GM12878 (cell line): ENCODE measurements around the gene TTC4. TPM values are rescaled to one million over a fixed set of nuclear protein-coding genes. Genes with fewer than 3 reads are reported as not detected.

Source experiments
- ATAC-seq: fragments of 200-7000 bp; cut with Tn5 transposase; 3 replicates; pipeline ENCODE4 v1.9.1; 2020; ENCODE audit warnings: mild to moderate bottlenecking, moderate library complexity
- BruUV-seq: library from RNA; stranded (reverse); fragments of 400-500 nt; replicated peaks from 2 replicates; lab custom pipeline; 2021; lab: Mats Ljungman, UMichigan
- CTCF ChIA-PET: fragments of 300-600 bp; sonication (Branson Sonifier 250); formaldehyde crosslinking; extraction: SDS; loops from one replicate; lab custom pipeline; 2021; ENCODE audit warnings: inconsistent platforms; lab: Yijun Ruan, JAX
- POLR2A ChIA-PET: fragments of 350-600 bp; formaldehyde crosslinking; extraction: SDS; loops from one replicate; lab custom pipeline; 2021; ENCODE audit warnings: inconsistent platforms; lab: Charles Lee
- RAD21 ChIA-PET: fragments of 300-600 bp; sonication (Branson Sonifier 250); formaldehyde crosslinking; loops from one replicate; lab custom pipeline; 2023; ENCODE audit warnings: antibody characterized with exemption; ENCODE audit not compliant: unreplicated experiment; lab: Charles Lee
- SMC1A ChIA-PET: fragments of 300-600 bp; sonication (Branson Sonifier 250); formaldehyde crosslinking; loops from one replicate; lab custom pipeline; 2023; ENCODE audit not compliant: unreplicated experiment, uncharacterized antibody; lab: Charles Lee
- DNase-seq: peaks from one replicate; pipeline ENCODE4 v3.0.0-alpha.2; 2011; ENCODE audit warnings: low read depth, low spot score
- FAIRE-seq: peaks from 3 replicates; lab custom pipeline; 2011; peaks lifted over from hg19 to GRCh38; lab: Jason Lieb, UNC
- H2AFZ ChIP-seq: 2 replicates; pipeline ENCODE4 v1.6.0; 2011; ENCODE audit warnings: low read depth, low read length, control low read depth; ENCODE audit not compliant: control insufficient read depth
- H3K27ac ChIP-seq: 2 replicates; pipeline ENCODE4 v1.5.1; 2011; ENCODE audit warnings: control low read depth; ENCODE audit not compliant: control insufficient read depth, insufficient read depth
- H3K27me3 ChIP-seq, 2 experiments: replicated peaks in 1 of 2; 2 replicates each; pipeline versions ENCODE4 v1.6.0 to v1.6.1; 2011; ENCODE audit warnings: low read length in 1 of 2; ENCODE audit not compliant: control insufficient read depth in 2 of 2, insufficient read depth in 2 of 2
- H3K36me3 ChIP-seq, 2 experiments: 2 replicates each; pipeline ENCODE4 v1.5.1; 2011; ENCODE audit warnings: low read length in 1 of 2; ENCODE audit not compliant: control insufficient read depth in 2 of 2, insufficient read depth in 2 of 2
- H3K4me1 ChIP-seq: 2 replicates; pipeline ENCODE4 v1.6.1; 2011; ENCODE audit warnings: mild to moderate bottlenecking, low read length, moderate library complexity, mixed read lengths; ENCODE audit not compliant: control insufficient read depth, insufficient read depth
- H3K4me2 ChIP-seq: 2 replicates; pipeline ENCODE4 v1.6.0; 2011; ENCODE audit warnings: control low read depth; ENCODE audit not compliant: control insufficient read depth, insufficient read depth
- H3K4me3 ChIP-seq: fragments of 200-600 bp; sonication (generic); 2 replicates; pipeline ENCODE4 v1.5.1; 2016
- H3K79me2 ChIP-seq: 2 replicates; pipeline ENCODE4 v1.6.0; 2011; ENCODE audit warnings: low read length; ENCODE audit not compliant: control insufficient read depth, insufficient read depth
- H3K9ac ChIP-seq: 2 replicates; pipeline ENCODE4 v1.8.0; 2011; ENCODE audit warnings: low read length, control low read depth, mixed read lengths; ENCODE audit not compliant: control insufficient read depth, insufficient read depth
- H3K9me3 ChIP-seq: replicated peaks from 3 replicates; pipeline ENCODE4 v1.5.1; 2011; ENCODE audit warnings: mild to moderate bottlenecking, low read length; ENCODE audit not compliant: control insufficient read depth, insufficient read depth
- H4K20me1 ChIP-seq: 2 replicates; pipeline ENCODE4 v1.6.0; 2011; ENCODE audit not compliant: control insufficient read depth, insufficient read depth
- BMI1 ChIP-seq: fragments of 450-650 bp; IDR thresholded peaks from 2 replicates; pipeline ENCODE4 v1.6.1; 2016; ENCODE audit warnings: mild to moderate bottlenecking, moderate library complexity, borderline replicate concordance
- CHD2 ChIP-seq: IDR thresholded peaks from 2 replicates; pipeline ENCODE4 v1.6.1; 2011; ENCODE audit warnings: low read depth, low read length, improper control_type of control experiment, borderline replicate concordance
- FOS ChIP-seq: IDR thresholded peaks from 3 replicates; pipeline ENCODE4 v1.6.1; 2011; ENCODE audit warnings: borderline replicate concordance; ENCODE audit not compliant: insufficient read length; ENCODE audit errors: extremely low read depth
- GABPA ChIP-seq: IDR thresholded peaks from 2 replicates; pipeline ENCODE4 v1.6.1; 2014; ENCODE audit warnings: antibody characterized with exemption, low read depth, mild to moderate bottlenecking, inconsistent platforms
- MEF2A ChIP-seq: IDR thresholded peaks from 2 replicates; pipeline ENCODE4 v1.6.1; 2011; ENCODE audit warnings: low read depth, mild to moderate bottlenecking, low read length, moderate library complexity; ENCODE audit not compliant: insufficient read depth
- POLR2AphosphoS5 ChIP-seq: IDR thresholded peaks from 2 replicates; pipeline ENCODE4 v1.6.1; 2011; ENCODE audit warnings: mild to moderate bottlenecking, low read length, inconsistent platforms
- RUNX3 ChIP-seq: IDR thresholded peaks from 2 replicates; pipeline ENCODE4 v1.6.1; 2012; ENCODE audit warnings: low read length, inconsistent platforms
- SMARCA5 ChIP-seq: fragments of 450-650 bp; IDR thresholded peaks from 2 replicates; pipeline ENCODE4 v1.6.1; 2017; ENCODE audit warnings: mild to moderate bottlenecking
- SPI1 ChIP-seq: IDR thresholded peaks from 2 replicates; pipeline ENCODE4 v1.6.1; 2011; ENCODE audit warnings: low read depth, mild to moderate bottlenecking, low read length, moderate library complexity, borderline replicate concordance; ENCODE audit not compliant: insufficient read depth
- SREBF2 ChIP-seq: IDR thresholded peaks from 2 replicates; pipeline ENCODE4 v1.6.1; 2012; ENCODE audit warnings: mild to moderate bottlenecking, low read length
- ZNF207 ChIP-seq: fragments of 450-650 bp; IDR thresholded peaks from 2 replicates; pipeline ENCODE4 v1.6.1; 2014; ENCODE audit warnings: antibody characterized with exemption, mild to moderate bottlenecking, borderline replicate concordance
- WGBS: methylation state at CpG from one replicate; pipeline ENCODE4 v1.1.6; 2016; ENCODE audit warnings: low lambda C conversion rate; ENCODE audit not compliant: insufficient replicate concordance, insufficient coverage; ENCODE audit errors: missing lambda C conversion rate; 5-methylcytosine and 5-hydroxymethylcytosine counted together
- in situ Hi-C: fragments of 300-500 bp; cut with MboI; formaldehyde crosslinking; loops from 9 replicates; pipeline ENCODE4 v1.14.3; 2018; ENCODE audit warnings: mixed read lengths
- intact Hi-C: fragments of 100-400 bp; cut with micrococcal nuclease; formaldehyde crosslinking; loops from one replicate; pipeline ENCODE4 v1.14.2; 2022; ENCODE audit not compliant: unreplicated experiment
- polyA plus RNA-seq, 11 experiments: library from polyadenylated mRNA; depleted of rRNA in 4 of 11; unstranded in 6 of 11; stranded (reverse) in 5 of 11; fragments of >200 nt; fragmentation: Nextera tagmentation in 4 of 11; fragmentation: Illumina TruSeq in 1 of 11; extraction: Ambion mirVana in 4 of 11; extraction: Trizol in 1 of 11; gene quantifications; 1 replicate in 1 of 11; 2 replicates in 10 of 11; pipeline versions ENCODE4 v1.2.1 to v1.2.3, GENCODE V29; 2011 to 2016; ENCODE audit warnings: inconsistent platforms in 2 of 11, missing spikeins in 2 of 11, low read depth in 1 of 11
- total RNA-seq, 4 experiments: library from RNA; depleted of rRNA in 3 of 4; stranded (reverse); fragments of >200 nt in 3 of 4; fragmentation: Illumina TruSeq in 1 of 4; extraction: Trizol in 1 of 4; gene quantifications; 2 replicates each; pipeline versions ENCODE4 v1.2.1 to v1.2.3, GENCODE V29; 2013 to 2021
- TF ChIP-seq, protein P1 (sequence below): fragments of 450-650 bp; IDR thresholded peaks from 2 replicates; pipeline ENCODE4 v1.6.1; 2016; ENCODE audit warnings: mild to moderate bottlenecking, moderate library complexity, borderline replicate concordance
- TF ChIP-seq, protein P2 (sequence below): fragments of 450-650 bp; conservative IDR thresholded peaks from 2 replicates; pipeline ENCODE4 v1.6.1; 2017; ENCODE audit warnings: mild to moderate bottlenecking, moderate library complexity

TTC4 gene
- total and polyA plus RNA-seq, 10 of the 15 experiments (the other 5 are each of a cell fraction or from before 2014, with no cell fraction given): 23.4 to 50.5 (median 36.0) TPM

DNA sequence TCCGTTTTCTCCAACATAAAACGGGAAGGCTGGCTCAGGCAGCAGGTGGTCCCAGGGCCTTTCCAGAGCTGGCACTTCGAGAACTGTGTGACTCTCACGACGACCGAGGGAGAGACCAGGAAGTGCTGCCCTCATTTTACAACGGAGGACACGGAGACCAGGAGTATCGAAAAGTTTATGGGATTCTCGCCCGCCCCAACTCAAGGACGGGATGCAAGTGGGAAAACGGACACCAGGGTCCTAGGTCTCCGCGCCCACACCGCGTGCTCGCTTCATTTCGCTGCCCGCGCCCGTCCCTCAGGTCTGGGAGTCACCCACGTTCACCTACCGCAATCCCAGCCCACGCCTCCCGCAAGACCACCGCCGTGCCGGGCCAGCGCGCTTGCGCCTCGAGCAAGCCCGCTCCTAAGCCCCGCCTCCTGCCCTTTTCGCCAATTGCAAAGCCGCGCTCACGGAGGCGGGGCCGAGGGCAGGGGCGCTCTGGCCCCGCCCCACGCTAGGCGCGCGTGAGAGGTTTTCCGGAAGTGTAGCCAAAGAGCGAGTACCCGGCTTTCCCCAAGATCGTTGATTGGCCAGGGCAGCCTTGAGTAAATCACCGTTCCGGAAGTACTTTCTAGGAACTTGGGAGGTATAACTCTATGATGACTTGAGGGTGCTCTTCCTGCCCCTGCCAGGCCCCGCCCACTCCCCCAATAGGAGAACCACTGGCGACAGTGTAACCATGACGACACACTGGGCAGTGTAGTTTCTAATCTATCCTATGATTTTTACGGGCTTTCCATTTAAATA lies 48.7 kb downstream of the TTC4 start, which contains the start of gene PARS2:
Gene PARS2, minus strand, starts transcription at position 391 of the 789 bp plus-strand sequence. CDS start 5,362 bp downstream, outside the sequence.
- WGBS: 1% methylated on average over 57 of the region's 57 CpGs
- RAD21 ChIA-PET: no interaction called here
- Histone ChIP-seq H3K9ac (peak within 1 kb of the TSS; percentile 92), H3K9me3 (no peaks in the 10 kb centered on the region), H3K4me3 (peak within 1 kb of the TSS; percentile 99), H3K4me2 (peak within 1 kb of the TSS; percentile 93), H3K27me3 (no peaks in the 10 kb centered on the region), H3K36me3 (no peaks in the 10 kb centered on the region), H3K4me1 (peaks cover 9% of the 10 kb centered on the region), H2AFZ (peak within 1 kb of the TSS; percentile 93), H4K20me1 (no peaks in the 10 kb centered on the region), H3K27ac (peak within 1 kb of the TSS; percentile 71), H3K79me2 (peaks cover 17% of the 10 kb centered on the region)
- peak; percentile 97 for ATAC-seq
- in situ Hi-C loops: no loop called here
- BruUV-seq: no TSS peak
- intact Hi-C loops: loop anchor here (2.0 kb wide), 2 partner anchors 36 to 50 kb away; partner anchors contain the start of genes TTC22 and TTC4
- peak; percentile 97 for DNase-seq
- peak; percentile 100 for FAIRE-seq
- CTCF ChIA-PET: interaction anchor here (0.6 to 8.9 kb wide), 5 partner anchors 8 to 233 kb away, joined by 3 to 60 read pairs (median 3); partner anchors contain the start of gene TTC22
- POLR2A ChIA-PET: interaction anchor here (1.0 kb wide), 1 partner anchor 35 kb away, joined by 3 read pairs; no protein-coding TSS in a partner anchor
- SMC1A ChIA-PET: interaction anchor here (0.8 to 1.0 kb wide), 2 partner anchors 12 to 32 kb away, joined by 3 to 4 read pairs; no protein-coding TSS in a partner anchor
- TF ChIP-seq POLR2AphosphoS5: peak; percentile 81
- TF ChIP-seq BMI1: peak; percentile 99
- no peak for TF ChIP-seq SREBF2
- TF ChIP-seq MEF2A: no peak
- 0 out of 2 replicates have a peak, but pooled peaks have one; percentile 30 for TF ChIP-seq ZNF207
- peak; percentile 81 for TF ChIP-seq RUNX3
- peak; percentile 92 for TF ChIP-seq GABPA
- TF ChIP-seq FOS: peak; percentile 18
- 0 out of 2 replicates have a peak, but pooled peaks have one; percentile 6 for TF ChIP-seq SPI1
- TF ChIP-seq CHD2: peak; percentile 82; the same call in 1 of the 2 replicates
- TF ChIP-seq, protein P1, sequence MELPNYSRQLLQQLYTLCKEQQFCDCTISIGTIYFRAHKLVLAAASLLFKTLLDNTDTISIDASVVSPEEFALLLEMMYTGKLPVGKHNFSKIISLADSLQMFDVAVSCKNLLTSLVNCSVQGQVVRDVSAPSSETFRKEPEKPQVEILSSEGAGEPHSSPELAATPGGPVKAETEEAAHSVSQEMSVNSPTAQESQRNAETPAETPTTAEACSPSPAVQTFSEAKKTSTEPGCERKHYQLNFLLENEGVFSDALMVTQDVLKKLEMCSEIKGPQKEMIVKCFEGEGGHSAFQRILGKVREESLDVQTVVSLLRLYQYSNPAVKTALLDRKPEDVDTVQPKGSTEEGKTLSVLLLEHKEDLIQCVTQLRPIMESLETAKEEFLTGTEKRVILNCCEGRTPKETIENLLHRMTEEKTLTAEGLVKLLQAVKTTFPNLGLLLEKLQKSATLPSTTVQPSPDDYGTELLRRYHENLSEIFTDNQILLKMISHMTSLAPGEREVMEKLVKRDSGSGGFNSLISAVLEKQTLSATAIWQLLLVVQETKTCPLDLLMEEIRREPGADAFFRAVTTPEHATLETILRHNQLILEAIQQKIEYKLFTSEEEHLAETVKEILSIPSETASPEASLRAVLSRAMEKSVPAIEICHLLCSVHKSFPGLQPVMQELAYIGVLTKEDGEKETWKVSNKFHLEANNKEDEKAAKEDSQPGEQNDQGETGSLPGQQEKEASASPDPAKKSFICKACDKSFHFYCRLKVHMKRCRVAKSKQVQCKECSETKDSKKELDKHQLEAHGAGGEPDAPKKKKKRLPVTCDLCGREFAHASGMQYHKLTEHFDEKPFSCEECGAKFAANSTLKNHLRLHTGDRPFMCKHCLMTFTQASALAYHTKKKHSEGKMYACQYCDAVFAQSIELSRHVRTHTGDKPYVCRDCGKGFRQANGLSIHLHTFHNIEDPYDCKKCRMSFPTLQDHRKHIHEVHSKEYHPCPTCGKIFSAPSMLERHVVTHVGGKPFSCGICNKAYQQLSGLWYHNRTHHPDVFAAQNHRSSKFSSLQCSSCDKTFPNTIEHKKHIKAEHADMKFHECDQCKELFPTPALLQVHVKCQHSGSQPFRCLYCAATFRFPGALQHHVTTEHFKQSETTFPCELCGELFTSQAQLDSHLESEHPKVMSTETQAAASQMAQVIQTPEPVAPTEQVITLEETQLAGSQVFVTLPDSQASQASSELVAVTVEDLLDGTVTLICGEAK: peak; percentile 95
- TF ChIP-seq, protein P2, sequence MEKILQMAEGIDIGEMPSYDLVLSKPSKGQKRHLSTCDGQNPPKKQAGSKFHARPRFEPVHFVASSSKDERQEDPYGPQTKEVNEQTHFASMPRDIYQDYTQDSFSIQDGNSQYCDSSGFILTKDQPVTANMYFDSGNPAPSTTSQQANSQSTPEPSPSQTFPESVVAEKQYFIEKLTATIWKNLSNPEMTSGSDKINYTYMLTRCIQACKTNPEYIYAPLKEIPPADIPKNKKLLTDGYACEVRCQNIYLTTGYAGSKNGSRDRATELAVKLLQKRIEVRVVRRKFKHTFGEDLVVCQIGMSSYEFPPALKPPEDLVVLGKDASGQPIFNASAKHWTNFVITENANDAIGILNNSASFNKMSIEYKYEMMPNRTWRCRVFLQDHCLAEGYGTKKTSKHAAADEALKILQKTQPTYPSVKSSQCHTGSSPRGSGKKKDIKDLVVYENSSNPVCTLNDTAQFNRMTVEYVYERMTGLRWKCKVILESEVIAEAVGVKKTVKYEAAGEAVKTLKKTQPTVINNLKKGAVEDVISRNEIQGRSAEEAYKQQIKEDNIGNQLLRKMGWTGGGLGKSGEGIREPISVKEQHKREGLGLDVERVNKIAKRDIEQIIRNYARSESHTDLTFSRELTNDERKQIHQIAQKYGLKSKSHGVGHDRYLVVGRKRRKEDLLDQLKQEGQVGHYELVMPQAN: peak; percentile 62
- 0 out of 2 replicates have a peak, but pooled peaks have one; percentile 24 for TF ChIP-seq SMARCA5
